Thymus (tissue), 14 donors: ENCODE measurements around the gene PRG2. TPM values are rescaled to one million over a fixed set of nuclear protein-coding genes. Genes with fewer than 3 reads are reported as not detected.

Experiments
- DNase-seq, 9 donors: peaks; one replicate each; pipeline ENCODE4 v3.0.0-alpha.2; 2013; ENCODE audit warnings: low spot score in 9 of 9, low read depth in 6 of 9, missing footprints in 1 of 9
- H3K27ac ChIP-seq, 2 donors: one replicate each; pipeline ENCODE4 v1.5.1; 2013; ENCODE audit warnings: control low read depth in 1 of 2, low read depth in 1 of 2, low read length in 1 of 2, mild to moderate bottlenecking in 1 of 2, moderate library complexity in 1 of 2
- H3K27me3 ChIP-seq, 2 donors: one replicate each; pipeline ENCODE4 v1.5.1; 2013; ENCODE audit warnings: low read length in 1 of 2; ENCODE audit not compliant: control insufficient read depth in 2 of 2, insufficient read depth in 1 of 2
- H3K36me3 ChIP-seq, 2 donors: one replicate each; pipeline ENCODE4 v1.5.1; 2013; ENCODE audit warnings: low read length in 1 of 2, mild to moderate bottlenecking in 1 of 2, moderate library complexity in 1 of 2; ENCODE audit not compliant: control insufficient read depth in 2 of 2, insufficient read depth in 2 of 2
- H3K4me1 ChIP-seq, 2 donors: one replicate each; pipeline ENCODE4 v1.5.1; 2013; ENCODE audit warnings: low read length in 2 of 2; ENCODE audit not compliant: control insufficient read depth in 2 of 2, insufficient read depth in 2 of 2
- H3K4me3 ChIP-seq, 2 donors: one replicate each; pipeline ENCODE4 v1.5.1; 2013; ENCODE audit warnings: low read length in 2 of 2, control low read depth in 1 of 2, mild to moderate bottlenecking in 1 of 2
- H3K9me3 ChIP-seq, 2 donors: one replicate each; pipeline ENCODE4 v1.5.1; 2013; ENCODE audit warnings: low read length in 1 of 2, mild to moderate bottlenecking in 1 of 2; ENCODE audit not compliant: control insufficient read depth in 2 of 2, insufficient read depth in 1 of 2
- WGBS: extraction: QIAGEN DNeasy Blood & Tissue Kit; methylation state at CpG from one replicate; pipeline ENCODE4 v1.1.7; 2013; 5-methylcytosine and 5-hydroxymethylcytosine counted together
- long read RNA-seq, 10 donors: transcript quantifications; one replicate each; lab custom pipeline, GENCODE V29; 2026
- polyA plus RNA-seq: library from polyadenylated mRNA; stranded (reverse); fragments of 200-250 nt; gene quantifications from one replicate; pipeline ENCODE4 v1.2.3, GENCODE V29; 2013
- total RNA-seq: library from RNA; stranded (reverse); fragments of 120-200 nt; gene quantifications from one replicate; pipeline ENCODE4 v1.2.4, GENCODE V29; 2013
- donor health status: healthy.

The PRG2 gene, protein sequence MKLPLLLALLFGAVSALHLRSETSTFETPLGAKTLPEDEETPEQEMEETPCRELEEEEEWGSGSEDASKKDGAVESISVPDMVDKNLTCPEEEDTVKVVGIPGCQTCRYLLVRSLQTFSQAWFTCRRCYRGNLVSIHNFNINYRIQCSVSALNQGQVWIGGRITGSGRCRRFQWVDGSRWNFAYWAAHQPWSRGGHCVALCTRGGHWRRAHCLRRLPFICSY
- total RNA-seq (212 TPM), polyA plus RNA-seq (14.6 TPM)
- long read RNA-seq, donor 1, partial matches to known transcripts: 0 of 3 reads
- long read RNA-seq, donor 1, other reads (novel, unspliced or antisense): 0 of 3 reads
- long read RNA-seq, donor 2: 0 reads
- long read RNA-seq, donor 3, transcript PRG2-201 (6 exons, 1,424 nt): major isoform, 79 of 97 reads
- long read RNA-seq, donor 3, partial matches to known transcripts: 16 of 97 reads
- long read RNA-seq, donor 3, other reads (novel, unspliced or antisense): 0 of 97 reads
- long read RNA-seq, donor 4, transcript PRG2-201 (6 exons, 1,424 nt): major isoform, 41 of 59 reads
- long read RNA-seq, donor 4, partial matches to known transcripts: 18 of 59 reads
- long read RNA-seq, donor 4, other reads (novel, unspliced or antisense): 0 of 59 reads
- long read RNA-seq, donor 5, transcript PRG2-201 (6 exons, 1,424 nt): major isoform, 184 of 318 reads
- long read RNA-seq, donor 5, partial matches to known transcripts: 98 of 318 reads
- long read RNA-seq, donor 5, other reads (novel, unspliced or antisense): 32 of 318 reads
- long read RNA-seq, donor 6, transcript PRG2-201 (6 exons, 1,424 nt): major isoform, 44 of 49 reads
- long read RNA-seq, donor 6, partial matches to known transcripts: 0 of 49 reads
- long read RNA-seq, donor 6, other reads (novel, unspliced or antisense): 5 of 49 reads
- long read RNA-seq, donor 7, transcript PRG2-201 (6 exons, 1,424 nt): major isoform, 44 of 54 reads
- long read RNA-seq, donor 7, partial matches to known transcripts: 5 of 54 reads
- long read RNA-seq, donor 7, other reads (novel, unspliced or antisense): 5 of 54 reads
- long read RNA-seq, donor 8, transcript PRG2-201 (6 exons, 1,424 nt): major isoform, 20 of 20 reads
- long read RNA-seq, donor 8, partial matches to known transcripts: 0 of 20 reads
- long read RNA-seq, donor 8, other reads (novel, unspliced or antisense): 0 of 20 reads
- long read RNA-seq, donor 9, transcript PRG2-201 (6 exons, 1,424 nt): major isoform, 19 of 22 reads
- long read RNA-seq, donor 9, partial matches to known transcripts: 0 of 22 reads
- long read RNA-seq, donor 9, other reads (novel, unspliced or antisense): 0 of 22 reads
- long read RNA-seq, donor 10, transcript PRG2-201 (6 exons, 1,424 nt): major isoform, 66 of 85 reads
- long read RNA-seq, donor 10, partial matches to known transcripts: 6 of 85 reads
- long read RNA-seq, donor 10, other reads (novel, unspliced or antisense): 7 of 85 reads

DNA sequence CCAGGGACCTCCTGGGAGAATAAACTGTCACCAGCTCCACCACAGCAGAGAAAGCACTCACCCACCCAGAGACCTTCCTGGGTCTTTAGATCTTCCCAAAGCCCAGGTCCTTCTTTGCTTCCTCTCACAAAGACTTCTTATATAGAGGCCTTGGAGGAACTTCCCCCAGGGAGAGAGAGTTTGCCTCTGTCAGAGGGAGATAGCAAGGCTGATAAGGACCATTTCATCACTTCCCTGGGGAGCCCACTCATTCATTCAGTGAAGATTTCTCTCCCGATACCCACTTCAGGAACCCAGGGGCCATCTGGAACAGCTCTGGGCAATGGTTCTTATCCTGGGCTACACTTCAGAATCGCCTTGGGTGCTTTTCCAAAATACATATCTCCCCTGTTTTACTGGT, at the start of gene PRG2:
PRG2 (minus strand) TSS at position 116 of the 400 bp plus-strand sequence. CDS start 706 bp downstream, outside the sequence.
- Histone ChIP-seq H3K27me3 (no peaks in the 10 kb centered on the region), H3K4me3 (no peak within 1 kb of the TSS), H3K4me1 (no peaks in the 10 kb centered on the region), H3K27ac (no peak within 1 kb of the TSS), H3K36me3 (no peaks in the 10 kb centered on the region), H3K9me3 (no peaks in the 10 kb centered on the region)
- WGBS: 91% methylated on average over 2 of the region's 2 CpGs
- DNase-seq: no peak

GRCh38 chr11:57439786-57440185, 49.3 kb upstream of the PRG2 start:
- no peak for DNase-seq
- WGBS: 99% methylated on average over 6 of the region's 6 CpGs

DNA sequence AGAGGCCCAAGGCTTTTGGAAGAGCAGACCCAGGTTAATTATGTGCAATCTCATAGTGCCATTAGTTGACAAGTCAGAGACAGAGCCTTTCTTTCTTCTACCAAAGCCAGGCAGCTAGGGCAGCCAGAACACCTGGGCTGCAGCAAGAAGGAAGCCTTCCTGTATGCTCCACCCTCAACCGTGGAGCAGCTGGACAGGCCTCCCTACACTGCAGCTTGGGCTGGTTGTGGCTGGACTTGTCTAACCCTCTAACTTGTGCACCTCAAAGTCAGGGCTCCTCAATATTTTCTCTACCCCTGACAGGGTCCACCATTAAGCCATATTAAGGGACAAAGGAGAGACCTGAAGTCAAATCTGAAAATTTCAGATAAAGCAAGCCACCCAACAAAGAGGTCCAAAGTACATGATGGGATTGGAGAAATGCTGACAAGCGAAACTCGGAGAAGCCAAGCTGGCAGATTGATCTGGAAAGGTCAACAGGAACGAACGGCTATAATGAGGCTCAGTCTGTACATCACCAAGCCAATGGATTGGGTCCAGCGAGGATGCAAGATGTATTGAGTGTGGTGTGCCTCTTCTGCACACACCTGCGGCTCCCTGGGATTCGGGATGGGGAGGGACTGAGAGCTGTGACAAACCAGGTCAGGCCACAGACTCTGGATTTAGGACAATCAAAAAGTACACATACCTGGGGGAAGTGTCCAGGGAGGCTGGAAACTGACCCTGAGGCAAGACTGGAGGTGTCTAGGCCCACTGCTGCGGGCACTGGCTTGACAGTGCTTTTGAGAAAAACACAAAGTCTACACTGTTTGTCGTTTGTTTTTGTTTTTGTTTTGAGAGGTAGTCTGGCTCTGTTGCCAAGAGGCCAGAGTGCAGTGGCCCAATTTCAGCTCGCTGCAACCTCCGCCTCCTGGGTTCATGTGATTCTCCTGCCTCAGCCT, 48.2 kb upstream of the PRG2 start:
- no peak overlapping the region for H3K27ac ChIP-seq
- H3K27me3 ChIP-seq: no peaks in the 10 kb centered on the region
- DNase-seq: no peak
- no peak overlapping the region for H3K4me3 ChIP-seq
- no peaks in the 10 kb centered on the region for H3K4me1 ChIP-seq
- H3K36me3 ChIP-seq: no peaks in the 10 kb centered on the region
- WGBS: 95% methylated on average over 12 of the region's 12 CpGs
- no peaks in the 10 kb centered on the region for H3K9me3 ChIP-seq

More at GRCh38 chr11:57439786-57440185, 49.3 kb upstream of the PRG2 start:
- Histone ChIP-seq H3K4me3 (no peak overlapping the region), H3K27ac (no peak overlapping the region), H3K4me1 (no peaks in the 10 kb centered on the region), H3K27me3 (no peaks in the 10 kb centered on the region), H3K9me3 (no peaks in the 10 kb centered on the region), H3K36me3 (no peaks in the 10 kb centered on the region)

DNA sequence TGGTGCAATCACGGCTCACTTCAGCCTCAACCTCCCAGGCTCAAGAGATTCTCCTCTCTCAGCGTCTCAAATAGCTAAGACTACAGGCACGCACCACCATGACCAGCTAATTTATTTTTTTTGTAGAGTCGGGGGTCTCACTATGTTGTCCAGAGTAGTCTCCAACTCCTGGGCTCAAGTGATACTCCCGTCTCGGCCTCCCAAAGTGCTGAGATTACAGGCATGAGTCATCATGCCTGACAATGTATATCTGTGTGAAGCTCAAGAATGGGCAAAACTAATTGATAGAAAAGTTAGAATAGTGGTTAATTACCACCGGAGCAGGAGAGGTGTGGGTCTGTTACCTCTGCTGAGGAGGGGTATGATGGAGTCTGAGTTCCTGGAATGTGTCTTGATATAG, 45.6 kb upstream of the PRG2 start:
- Histone ChIP-seq H3K27me3 (no peaks in the 10 kb centered on the region), H3K27ac (no peak overlapping the region), H3K36me3 (no peaks in the 10 kb centered on the region), H3K4me3 (no peak overlapping the region), H3K9me3 (no peaks in the 10 kb centered on the region), H3K4me1 (no peaks in the 10 kb centered on the region)
- WGBS: 96% methylated on average over 7 of the region's 7 CpGs
- DNase-seq: no peak

DNA sequence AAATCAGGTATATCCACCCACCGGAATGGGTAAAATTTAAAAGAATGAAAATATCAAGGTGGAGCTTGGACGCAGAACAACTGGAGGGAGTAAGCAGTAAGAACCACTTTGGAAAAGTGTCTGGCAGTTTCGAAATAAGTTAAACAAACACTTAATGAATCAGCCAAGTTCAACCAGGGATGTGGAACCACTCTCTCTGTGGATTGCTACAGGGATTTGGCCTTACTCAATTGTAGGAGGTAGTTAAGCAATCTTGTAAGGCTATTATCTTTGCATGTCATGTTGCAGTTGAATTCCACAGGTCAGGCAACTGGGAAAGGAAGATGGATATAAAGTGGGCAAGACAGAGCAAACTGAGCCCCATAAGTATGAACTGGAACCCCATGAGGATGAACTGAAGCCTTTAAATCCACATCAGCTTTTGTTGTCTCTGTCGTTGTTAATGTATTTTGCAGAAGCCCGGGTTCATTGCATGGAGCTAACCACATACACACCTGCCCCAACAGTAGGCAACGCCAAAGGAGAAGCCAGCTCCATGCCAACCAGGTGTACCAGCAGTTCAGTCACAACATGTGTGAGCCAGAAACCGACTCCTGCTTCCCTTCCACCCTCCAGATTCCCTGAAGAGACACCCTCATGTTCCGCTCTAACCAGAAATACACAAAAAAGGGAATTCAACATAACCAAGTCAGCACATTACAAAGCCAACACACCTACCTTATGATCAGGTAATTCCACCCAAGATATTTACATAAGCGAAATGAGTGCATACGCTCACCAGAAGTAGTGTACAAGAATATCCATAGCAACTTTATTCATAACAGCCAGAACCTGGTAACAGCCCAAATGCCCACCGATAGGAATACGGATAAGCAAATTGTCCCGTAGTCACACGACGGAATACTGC, 44.4 kb upstream of the PRG2 start:
- Histone ChIP-seq H3K27ac (no peak overlapping the region), H3K4me3 (no peak overlapping the region), H3K36me3 (no peaks in the 10 kb centered on the region), H3K4me1 (no peaks in the 10 kb centered on the region), H3K9me3 (no peaks in the 10 kb centered on the region), H3K27me3 (no peaks in the 10 kb centered on the region)
- 80% methylated on average over 15 of the region's 15 CpGs for WGBS
- no peak for DNase-seq

DNA sequence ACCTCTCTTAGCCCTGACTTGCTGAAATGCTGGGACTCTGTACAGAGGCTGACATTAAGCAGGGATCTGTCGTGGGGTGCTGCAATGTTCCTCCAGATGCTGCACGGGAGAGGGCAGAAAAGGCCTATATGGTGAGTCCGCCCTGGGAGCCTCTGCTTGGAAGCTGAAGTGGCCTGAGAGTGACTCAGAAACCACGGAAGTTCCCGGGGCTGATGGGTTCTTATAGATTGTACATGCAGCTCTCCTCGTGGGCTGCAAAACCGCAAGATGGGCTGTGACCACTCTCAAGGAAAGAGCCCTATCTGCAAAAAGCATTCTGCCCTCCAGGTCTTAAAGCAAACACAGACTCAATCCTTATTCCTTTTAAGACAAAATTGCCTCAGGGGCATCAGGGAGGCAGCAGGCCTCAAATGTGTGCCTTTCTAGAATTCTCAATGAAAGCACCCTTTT, 42.3 kb upstream of the PRG2 start:
- peaks cover 0 to 1% of the 10 kb centered on the region in 2 donors for H3K4me1 ChIP-seq
- H3K27ac ChIP-seq: peak overlapping the region in 1 of 2 donors; percentile 21
- WGBS: 28% methylated on average over 7 of the region's 7 CpGs
- H3K27me3 ChIP-seq: no peaks in the 10 kb centered on the region
- H3K36me3 ChIP-seq: no peaks in the 10 kb centered on the region
- H3K4me3 ChIP-seq: no peak overlapping the region
- no peaks in the 10 kb centered on the region for H3K9me3 ChIP-seq
- DNase-seq: no peak

DNA sequence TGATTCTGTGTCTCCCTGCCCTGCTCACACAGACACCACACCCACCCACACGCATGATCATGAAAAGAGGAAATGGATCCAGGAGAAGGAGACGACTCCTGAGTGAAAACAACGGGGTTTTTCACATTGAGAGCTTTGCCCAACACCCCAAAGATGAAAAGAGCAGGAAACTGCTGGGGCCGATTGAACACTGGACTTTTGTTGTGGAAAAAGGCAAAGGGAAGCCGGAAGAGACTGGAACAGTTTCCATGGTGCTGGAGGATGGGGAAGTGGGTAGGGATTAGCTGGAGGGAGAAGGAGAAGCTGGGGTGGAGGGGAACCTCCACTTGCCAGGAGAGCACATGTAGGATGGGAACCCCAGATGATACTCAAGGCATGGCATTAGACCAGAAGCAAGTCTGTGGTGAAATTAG, 41.7 kb upstream of the PRG2 start:
- H3K4me1 ChIP-seq: peaks cover 3 to 7% of the 10 kb centered on the region in 2 donors
- WGBS: 79% methylated on average over 5 of the region's 5 CpGs
- no peaks in the 10 kb centered on the region for H3K36me3 ChIP-seq
- H3K4me3 ChIP-seq: no peak overlapping the region
- no peak overlapping the region for H3K27ac ChIP-seq
- H3K27me3 ChIP-seq: no peaks in the 10 kb centered on the region
- no peaks in the 10 kb centered on the region for H3K9me3 ChIP-seq
- no peak for DNase-seq
